Activated naive CD8-positive, alpha-beta T cell treated with anti-CD3 and anti-CD28 coated beads, Interleukin-2, amount 10 ng/mL, durations not matched to agents 7 days and 5 days (primary cell): ENCODE measurements around the gene TMEM238. TPM values are rescaled to one million over a fixed set of nuclear protein-coding genes. Genes with fewer than 3 reads are reported as not detected.

Experiments
- ATAC-seq: fragments of 150-1000 bp; cut with Tn5 transposase; one replicate; pipeline ENCODE4 v1.10.0; 2021; ENCODE audit warnings: low read depth, moderate library complexity
- POLR2A ChIA-PET: fragments of 350-600 bp; sonication (Branson Sonifier 250); formaldehyde crosslinking; loops from one replicate; lab custom pipeline; 2021; ENCODE audit warnings: antibody characterized with exemption; lab: Charles Lee
- DNase-seq: peaks from one replicate; pipeline ENCODE4 v3.0.0; 2021
- H3K27ac Mint-ChIP-seq: one replicate; pipeline ENCODE4 v1.8.0; 2022; ENCODE audit warnings: mild to moderate bottlenecking, mixed read lengths
- H3K27me3 Mint-ChIP-seq: one replicate; pipeline ENCODE4 v1.8.0; 2022; ENCODE audit warnings: mild to moderate bottlenecking, moderate library complexity, mixed read lengths
- H3K36me3 Mint-ChIP-seq: one replicate; pipeline ENCODE4 v1.8.0; 2021; ENCODE audit warnings: mild to moderate bottlenecking, mixed read lengths
- H3K4me1 Mint-ChIP-seq: one replicate; pipeline ENCODE4 v1.8.0; 2021; ENCODE audit warnings: mixed read lengths
- H3K4me3 Mint-ChIP-seq: one replicate; pipeline ENCODE4 v1.8.0; 2022; ENCODE audit warnings: mild to moderate bottlenecking, moderate library complexity, mixed read lengths
- H3K9me3 Mint-ChIP-seq: one replicate; pipeline ENCODE4 v1.8.0; 2021; ENCODE audit warnings: mixed read lengths
- total RNA-seq, 2 experiments: library from RNA; stranded (reverse); gene quantifications; one replicate each; pipeline ENCODE4 v1.2.3, GENCODE V29; 2021

The TMEM238 gene
- total RNA-seq, 2 experiments from 2014 or later = 17.0 to 19.8 TPM

- peak overlapping the region; percentile 61 for H3K4me3 Mint-ChIP-seq
- POLR2A ChIA-PET = interaction anchor here (2.3 kb wide), 1 partner anchor 14 kb away, joined by 10 read pairs; the partner anchor contains the start of gene TMEM238
- peaks cover 2% of the 10 kb centered on the region for H3K36me3 Mint-ChIP-seq
- peaks cover 37% of the 10 kb centered on the region for H3K27me3 Mint-ChIP-seq
- H3K4me1 Mint-ChIP-seq = peaks cover 5% of the 10 kb centered on the region
- no peak overlapping the region for H3K27ac Mint-ChIP-seq
- peak; percentile 27 for ATAC-seq
- DNase-seq = no peak
- no peaks in the 10 kb centered on the region for H3K9me3 Mint-ChIP-seq
Observed at GRCh38 chr19:55369653-55370304, 14.3 kb downstream of the TMEM238 start.

GRCh38 chr19:55368701-55369563 lies 15.2 kb downstream of the TMEM238 start:
- peaks cover 37% of the 10 kb centered on the region for H3K27me3 Mint-ChIP-seq
- no peak for DNase-seq
- ATAC-seq = peak; percentile 37
- POLR2A ChIA-PET = interaction anchor here (2.3 kb wide), 1 partner anchor 15 kb away, joined by 10 read pairs; the partner anchor contains the start of gene TMEM238
- H3K9me3 Mint-ChIP-seq = no peaks in the 10 kb centered on the region
- H3K27ac Mint-ChIP-seq = no peak overlapping the region
- H3K4me3 Mint-ChIP-seq = no peak overlapping the region
- H3K4me1 Mint-ChIP-seq = peaks cover 5% of the 10 kb centered on the region
- H3K36me3 Mint-ChIP-seq = peaks cover 2% of the 10 kb centered on the region

GRCh38 chr19:55368106-55368505 lies 16.0 kb downstream of the TMEM238 start:
- Mint-ChIP-seq H3K4me3 (no peak overlapping the region), H3K36me3 (peaks cover 2% of the 10 kb centered on the region), H3K9me3 (no peaks in the 10 kb centered on the region), H3K27me3 (peaks cover 32% of the 10 kb centered on the region), H3K4me1 (peaks cover 2% of the 10 kb centered on the region), H3K27ac (no peak overlapping the region)
- DNase-seq (no peak), ATAC-seq (no peak)
- POLR2A ChIA-PET = interaction anchor here (2.3 kb wide), 1 partner anchor 16 kb away, joined by 10 read pairs; the partner anchor contains the start of gene TMEM238

- Mint-ChIP-seq H3K36me3 (peaks cover 2% of the 10 kb centered on the region), H3K9me3 (no peaks in the 10 kb centered on the region), H3K27ac (no peak overlapping the region), H3K4me3 (no peak overlapping the region), H3K4me1 (peaks cover 2% of the 10 kb centered on the region), H3K27me3 (peaks cover 28% of the 10 kb centered on the region)
- no peak for ATAC-seq
- POLR2A ChIA-PET = no interaction called here
- no peak for DNase-seq
Observed at GRCh38 chr19:55366790-55367189, 17.3 kb downstream of the TMEM238 start.

- Mint-ChIP-seq H3K27ac (no peak overlapping the region), H3K4me1 (peaks cover 2% of the 10 kb centered on the region), H3K36me3 (peaks cover 2% of the 10 kb centered on the region), H3K9me3 (no peaks in the 10 kb centered on the region), H3K4me3 (no peak overlapping the region), H3K27me3 (peaks cover 20% of the 10 kb centered on the region)
- ATAC-seq = no peak
- DNase-seq = no peak
- POLR2A ChIA-PET = no interaction called here
Observed at GRCh38 chr19:55365964-55366363, 18.1 kb downstream of the TMEM238 start.

- POLR2A ChIA-PET = no interaction called here
- Mint-ChIP-seq H3K4me3 (no peak overlapping the region), H3K36me3 (no peaks in the 10 kb centered on the region), H3K4me1 (peaks cover 2% of the 10 kb centered on the region), H3K9me3 (no peaks in the 10 kb centered on the region), H3K27me3 (peaks cover 13% of the 10 kb centered on the region), H3K27ac (no peak overlapping the region)
- DNase-seq (no peak), ATAC-seq (no peak)
Observed at GRCh38 chr19:55365245-55365644, 18.8 kb downstream of the TMEM238 start.

GRCh38 chr19:55362990-55363716 lies 20.9 kb downstream of the TMEM238 start, which contains the start of gene GARIN5B:
Gene GARIN5B (minus strand): TSS chr19:55363260. CDS start chr19:55363066, 194 bp downstream.
- DNase-seq (no peak), ATAC-seq (no peak)
- Mint-ChIP-seq H3K27ac (no peak within 1 kb of the TSS), H3K36me3 (no peaks in the 10 kb centered on the region), H3K4me3 (no peak within 1 kb of the TSS), H3K4me1 (no peaks in the 10 kb centered on the region), H3K27me3 (peaks cover 3% of the 10 kb centered on the region), H3K9me3 (no peaks in the 10 kb centered on the region)
- POLR2A ChIA-PET = no interaction called here

GRCh38 chr19:55362174-55362989 lies 21.7 kb downstream of the TMEM238 start:
- H3K4me1 Mint-ChIP-seq = no peaks in the 10 kb centered on the region
- no peaks in the 10 kb centered on the region for H3K36me3 Mint-ChIP-seq
- no peak overlapping the region for H3K4me3 Mint-ChIP-seq
- ATAC-seq (no peak), DNase-seq (no peak)
- H3K9me3 Mint-ChIP-seq = no peaks in the 10 kb centered on the region
- H3K27me3 Mint-ChIP-seq = peaks cover 6% of the 10 kb centered on the region
- no peak overlapping the region for H3K27ac Mint-ChIP-seq
- POLR2A ChIA-PET = no interaction called here

- no peak for ATAC-seq
- H3K9me3 Mint-ChIP-seq = no peaks in the 10 kb centered on the region
- no peaks in the 10 kb centered on the region for H3K36me3 Mint-ChIP-seq
- peaks cover 9% of the 10 kb centered on the region for H3K27me3 Mint-ChIP-seq
- POLR2A ChIA-PET = no interaction called here
- H3K4me1 Mint-ChIP-seq = no peaks in the 10 kb centered on the region
- H3K4me3 Mint-ChIP-seq = no peak overlapping the region
- no peak for DNase-seq
- no peak overlapping the region for H3K27ac Mint-ChIP-seq
Observed at GRCh38 chr19:55360902-55361301, 23.2 kb downstream of the TMEM238 start.

- ATAC-seq (no peak), DNase-seq (no peak)
- H3K4me3 Mint-ChIP-seq = no peak overlapping the region
- H3K27me3 Mint-ChIP-seq = peaks cover 18% of the 10 kb centered on the region
- H3K27ac Mint-ChIP-seq = no peak overlapping the region
- H3K4me1 Mint-ChIP-seq = no peaks in the 10 kb centered on the region
- H3K36me3 Mint-ChIP-seq = no peaks in the 10 kb centered on the region
- POLR2A ChIA-PET = interaction anchor here (0.5 to 1.0 kb wide), 2 partner anchors 48 to 51 kb away, joined by 3 to 5 read pairs; partner anchors contain the start of gene UBE2S
- no peaks in the 10 kb centered on the region for H3K9me3 Mint-ChIP-seq
Observed at GRCh38 chr19:55358943-55359908, 24.9 kb downstream of the TMEM238 start.

- H3K9me3 Mint-ChIP-seq = no peaks in the 10 kb centered on the region
- peaks cover 21% of the 10 kb centered on the region for H3K27me3 Mint-ChIP-seq
- no peaks in the 10 kb centered on the region for H3K36me3 Mint-ChIP-seq
- POLR2A ChIA-PET = interaction anchor here (1.0 kb wide), 2 partner anchors 9 to 49 kb away, joined by 3 read pairs; partner anchors contain the start of gene UBE2S
- no peak overlapping the region for H3K27ac Mint-ChIP-seq
- peaks cover 3% of the 10 kb centered on the region for H3K4me1 Mint-ChIP-seq
- ATAC-seq (no peak), DNase-seq (no peak)
- H3K4me3 Mint-ChIP-seq = no peak overlapping the region
Observed at GRCh38 chr19:55358493-55358892, 25.6 kb downstream of the TMEM238 start.
